Suprapubic skin (tissue), 3 donors: ENCODE data around the gene SPEG.

Source experiments
- CTCF ChIP-seq, 2 donors: fragments of 200-600 bp in 1 of 2; fragments of 450-650 bp in 1 of 2; sonication (generic) in 1 of 2; IDR thresholded peaks; one replicate each; pipeline ENCODE4 v1.5.1; 2016 to 2019; ENCODE audit warnings: antibody characterized with exemption in 2 of 2, mild to moderate bottlenecking in 1 of 2, moderate library complexity in 1 of 2
- POLR2A ChIP-seq, 2 donors: fragments of 450-650 bp; IDR thresholded peaks; one replicate each; pipeline ENCODE4 v1.6.1; 2017; ENCODE audit warnings: antibody characterized with exemption in 2 of 2, mild to moderate bottlenecking in 2 of 2, moderate library complexity in 2 of 2

- no peak for TF ChIP-seq POLR2A (IDR thresholded peaks at IDR 0.05)
- TF ChIP-seq CTCF (IDR thresholded peaks at IDR 0.05), result no peak
Observed at GRCh38 chr2:219386532-219387280, 47.9 kb upstream of the SPEG start.
